Raji (cell line): ENCODE data around the gene BFSP1.

ENCODE experiments used
- POLR2A ChIP-seq: IDR thresholded peaks from 2 replicates; pipeline ENCODE4 v1.6.1; 2011; ENCODE audit warnings: low read depth, low read length, control low read depth; ENCODE audit not compliant: insufficient read depth

BFSP1 gene

GRCh38 chr20:17515053-17515452 is 16.1 kb downstream of the BFSP1 start:
- TF ChIP-seq POLR2A: no peak

DNA sequence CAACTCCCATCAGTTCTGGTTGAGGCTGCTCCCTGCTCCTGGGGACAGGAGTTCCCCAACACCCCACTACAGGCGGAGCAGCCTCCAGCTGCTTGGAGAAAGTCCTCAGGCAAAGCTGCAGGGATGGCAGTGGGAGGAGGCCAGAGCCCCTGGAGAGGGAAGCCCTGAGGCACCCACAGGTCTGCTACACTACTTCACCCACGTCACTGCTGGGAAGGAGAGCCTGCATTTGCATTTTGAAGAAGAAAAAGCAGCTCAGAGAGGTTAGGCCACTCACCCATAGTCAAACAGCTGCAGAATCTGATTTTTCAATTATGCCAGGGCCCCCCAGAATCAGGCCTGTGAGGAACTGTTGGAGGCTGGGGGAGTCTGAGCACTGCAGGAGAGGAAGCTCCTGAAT is 17.2 kb downstream of the BFSP1 start:
- no peak for TF ChIP-seq POLR2A

DNA sequence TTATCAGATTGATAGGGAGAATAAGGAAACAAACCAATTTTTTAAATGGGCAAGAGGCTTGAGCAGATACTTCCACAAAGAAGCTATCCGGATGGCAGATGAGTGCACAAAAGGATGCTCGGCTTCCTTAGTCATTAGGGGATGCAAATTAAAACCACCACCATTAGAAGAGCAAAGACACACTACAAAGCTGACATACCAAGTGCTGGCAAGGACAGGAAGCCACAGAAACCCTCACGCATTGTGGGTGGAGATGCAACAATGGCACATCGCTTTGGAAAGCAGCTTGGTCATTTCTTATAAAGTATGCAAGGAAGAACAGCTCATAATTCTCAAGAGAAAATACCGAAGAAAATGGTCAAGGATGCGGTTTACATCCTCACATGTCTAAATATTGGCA is 19.8 kb downstream of the BFSP1 start:
- no peak for TF ChIP-seq POLR2A

DNA sequence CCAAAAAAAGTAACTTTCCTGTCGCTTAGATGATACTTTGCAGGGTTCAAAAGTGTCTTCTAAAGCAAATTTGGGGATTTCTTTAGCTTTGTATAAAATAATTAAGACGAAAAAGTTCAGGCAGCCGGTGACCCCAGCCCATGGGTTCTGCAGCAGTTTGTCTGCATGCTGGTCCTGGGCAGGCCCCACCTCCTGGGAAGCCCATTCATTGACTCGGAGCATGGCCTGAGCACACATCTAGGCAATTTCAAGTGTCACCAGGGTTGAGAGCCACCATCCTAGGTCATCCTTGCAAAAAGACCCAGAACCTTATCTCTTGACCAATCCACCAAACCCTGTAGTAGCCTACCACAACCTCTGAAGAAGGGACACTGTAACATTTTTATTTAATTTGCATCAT is 20.6 kb downstream of the BFSP1 start:
- no peak for TF ChIP-seq POLR2A

DNA sequence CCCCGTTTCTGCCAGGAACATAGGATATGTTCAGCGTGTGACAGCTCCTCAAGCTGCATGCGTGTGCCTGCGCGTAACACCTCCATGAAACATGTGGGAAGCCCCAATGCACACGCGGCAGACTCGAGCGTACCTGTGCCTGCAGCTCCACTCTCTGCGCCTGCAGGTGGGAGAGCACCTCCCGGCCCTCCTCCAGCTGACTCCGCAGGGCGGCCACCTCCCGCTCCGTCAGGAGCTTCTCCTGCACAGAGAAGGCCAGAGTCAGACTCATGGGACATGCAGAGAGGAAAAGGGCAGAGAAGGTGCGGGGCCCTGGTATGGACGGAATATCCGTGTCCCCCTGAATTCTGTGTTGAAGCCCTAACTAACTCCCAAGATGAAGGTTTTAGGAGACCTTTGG is 22.4 kb downstream of the BFSP1 start:
- no peak for TF ChIP-seq POLR2A

DNA sequence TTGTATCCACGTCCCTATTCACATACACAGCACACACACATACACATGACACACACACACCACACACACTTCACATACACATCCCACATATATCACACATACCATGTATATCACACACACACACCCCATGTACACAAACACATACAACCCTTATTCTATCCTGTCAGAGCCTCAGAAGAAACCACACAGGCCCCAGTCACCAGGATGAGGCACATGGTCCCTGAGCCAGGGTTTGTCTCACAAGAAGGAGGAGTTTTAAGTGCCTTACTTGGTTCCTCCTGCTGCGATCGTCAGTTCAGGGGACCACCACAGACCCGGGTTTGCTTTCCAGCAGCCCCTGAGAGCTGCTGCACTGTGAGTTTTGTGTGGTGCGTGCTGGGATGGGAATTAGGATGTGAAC is 23.6 kb downstream of the BFSP1 start:
- no peak for TF ChIP-seq POLR2A

DNA sequence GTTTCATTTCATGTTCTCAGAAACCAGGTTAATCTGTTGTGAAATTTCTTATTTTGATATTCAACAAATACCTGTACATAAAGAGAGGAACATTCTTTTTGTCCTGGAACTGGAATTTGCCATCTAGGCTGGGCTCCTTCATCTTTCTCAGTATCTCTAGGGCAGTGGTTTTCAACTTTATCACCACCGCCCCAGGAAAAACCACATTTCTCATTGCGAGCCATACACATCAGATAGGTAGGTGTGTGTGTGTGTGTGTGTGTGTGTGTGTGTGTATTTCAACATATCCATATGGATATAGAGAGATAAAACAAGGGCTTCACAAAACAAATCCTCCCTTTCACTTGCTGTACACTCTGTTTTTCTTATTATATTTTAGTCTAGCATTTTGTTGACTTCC is 24.1 kb downstream of the BFSP1 start:
- TF ChIP-seq POLR2A: no peak

- no peak for TF ChIP-seq POLR2A
These were observed 25.3 kb downstream of the BFSP1 start for GRCh38 chr20:17505636-17506517.

- no peak for TF ChIP-seq POLR2A
These were observed 26.1 kb downstream of the BFSP1 start for GRCh38 chr20:17504898-17505635.

GRCh38 chr20:17504066-17504897 is 26.9 kb downstream of the BFSP1 start:
- no peak for TF ChIP-seq POLR2A

DNA sequence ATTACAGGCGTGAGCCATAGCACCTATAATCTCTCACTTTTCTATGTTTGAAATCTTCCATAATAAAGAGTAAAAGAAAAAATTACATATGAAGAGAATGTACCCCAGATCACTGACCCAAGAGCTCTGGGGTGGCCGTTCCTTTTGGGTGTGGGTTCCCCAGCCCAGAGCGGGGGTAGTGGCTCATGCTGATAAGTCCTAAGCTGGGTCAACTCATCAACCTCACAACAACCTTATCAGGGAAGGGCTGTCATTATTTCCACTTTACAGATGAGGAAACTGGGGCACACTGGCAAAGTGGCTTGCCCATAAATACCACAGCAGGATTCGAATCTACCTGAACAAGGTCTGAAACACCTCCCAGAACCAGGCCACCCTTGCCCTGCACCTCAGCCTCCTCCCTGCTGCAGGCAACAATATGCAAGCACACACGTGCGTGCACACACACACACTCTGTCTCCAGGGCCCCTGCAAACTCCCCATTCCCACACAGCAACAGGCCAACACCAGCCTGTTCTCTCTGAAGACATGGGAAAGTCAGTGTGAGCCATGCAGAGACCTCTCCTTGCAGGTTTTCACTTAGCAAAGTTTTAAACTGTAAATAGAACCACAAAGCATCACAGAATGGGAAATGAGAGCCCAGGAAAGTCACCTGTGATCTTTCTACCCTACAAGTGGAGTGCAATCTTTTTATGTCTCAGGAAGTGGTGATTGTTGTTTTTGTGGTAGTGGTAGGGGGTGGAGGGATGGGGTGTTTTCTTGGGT is 27.7 kb downstream of the BFSP1 start:
- no peak for TF ChIP-seq POLR2A

- no peak for TF ChIP-seq POLR2A
These were observed 29.1 kb downstream of the BFSP1 start for GRCh38 chr20:17502105-17502504.

- no peak for TF ChIP-seq POLR2A
These were observed 29.5 kb downstream of the BFSP1 start for GRCh38 chr20:17501701-17502100.

DNA sequence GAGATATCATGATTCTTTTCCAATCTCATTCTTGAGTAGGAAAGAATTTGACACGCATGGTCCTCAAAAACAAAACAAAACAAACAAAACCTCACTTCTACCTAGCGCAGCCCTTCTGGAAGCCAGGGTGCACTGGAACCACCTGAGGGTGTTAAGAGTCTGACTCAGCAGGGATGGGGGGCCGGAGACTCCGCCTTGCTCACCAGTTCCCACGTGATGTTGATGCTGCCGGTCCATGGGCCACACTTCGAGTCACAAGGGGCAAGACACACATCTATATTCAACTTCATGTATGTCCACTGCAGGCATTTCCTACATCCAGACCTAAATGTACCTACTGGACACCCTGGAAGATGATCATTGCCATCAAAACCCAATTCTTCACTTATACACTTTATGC is 30.4 kb downstream of the BFSP1 start:
- TF ChIP-seq POLR2A: no peak

GRCh38 chr20:17500271-17500670 is 30.9 kb downstream of the BFSP1 start:
- TF ChIP-seq POLR2A: no peak
